ENCODE results near the gene FALEC. TPM values are rescaled to one million over a fixed set of nuclear protein-coding genes. Genes with fewer than 3 reads are reported as not detected.

Gene FALEC
- total and polyA plus RNA-seq, 9 of the 15 experiments (the other 6 are each of a cell fraction or from before 2014, with no cell fraction given) = 0.15 to 1.8 (median 0.53) TPM; not detected in 5

DNA sequence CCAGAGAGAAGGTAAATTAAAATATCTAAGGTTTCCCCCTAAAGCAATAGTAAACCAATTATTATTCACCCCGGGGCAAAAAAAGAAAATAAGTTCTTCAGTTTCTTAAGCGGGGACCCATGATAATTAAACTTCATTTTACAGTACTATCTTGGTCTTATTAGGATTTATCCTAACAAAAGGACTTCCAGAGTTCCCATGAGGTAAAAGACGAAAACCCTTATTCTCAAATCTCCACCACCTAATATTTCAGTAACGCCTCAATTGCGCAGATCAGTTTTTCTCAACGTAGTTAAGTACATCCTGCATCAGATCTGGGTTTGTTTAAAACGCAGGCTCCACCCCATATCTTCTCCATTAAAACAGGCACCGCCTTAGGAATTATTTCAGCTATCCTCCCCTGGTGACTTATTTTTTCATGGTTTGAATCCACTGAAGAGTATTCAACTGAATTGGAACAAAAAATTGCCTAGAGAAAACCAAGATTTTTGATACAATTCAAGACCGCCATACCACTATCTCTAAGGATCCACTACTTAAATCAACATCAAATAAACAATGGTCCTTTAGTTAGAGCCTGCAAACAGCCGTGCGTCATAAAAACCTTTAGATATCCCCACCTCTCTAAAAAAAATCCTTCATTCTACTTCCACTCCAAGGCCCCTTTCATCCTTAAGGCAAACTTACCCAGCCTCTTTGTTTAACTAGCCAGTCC is 62.2 kb downstream of the FALEC start (continued):
- TF ChIP-seq PURB (CRISPR knock-in tag; IDR thresholded peaks at IDR 0.05; ENCODE audit: low read depth) (no peak), BACH1 (tag; IDR thresholded peaks at IDR 0.05) (no peak), POLR2G (IDR thresholded peaks at IDR 0.05; ENCODE audit: low read depth, low read length) (peak; percentile 7; the same call in 1 of the 2 replicates), PTTG1 (tag; IDR thresholded peaks at IDR 0.05; ENCODE audit: low read depth) (no peak), HNRNPL (IDR thresholded peaks at IDR 0.05; ENCODE audit: low read depth, low read length) (peak; percentile 60; the same call in 1 of the 2 replicates), ZNF408 (CRISPR knock-in tag; IDR thresholded peaks at IDR 0.05; ENCODE audit: low read depth) (no peak)
- TF ChIP-seq, protein P1, sequence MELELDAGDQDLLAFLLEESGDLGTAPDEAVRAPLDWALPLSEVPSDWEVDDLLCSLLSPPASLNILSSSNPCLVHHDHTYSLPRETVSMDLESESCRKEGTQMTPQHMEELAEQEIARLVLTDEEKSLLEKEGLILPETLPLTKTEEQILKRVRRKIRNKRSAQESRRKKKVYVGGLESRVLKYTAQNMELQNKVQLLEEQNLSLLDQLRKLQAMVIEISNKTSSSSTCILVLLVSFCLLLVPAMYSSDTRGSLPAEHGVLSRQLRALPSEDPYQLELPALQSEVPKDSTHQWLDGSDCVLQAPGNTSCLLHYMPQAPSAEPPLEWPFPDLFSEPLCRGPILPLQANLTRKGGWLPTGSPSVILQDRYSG (tag; conservative IDR thresholded peaks at IDR 0.05; ENCODE audit: low read depth) = no peak

All from K562 (cell line).